HepG2 (cell line): ENCODE data around the gene CCL7. TPM values are rescaled to one million over a fixed set of nuclear protein-coding genes. Genes with fewer than 3 reads are reported as not detected.

Experiments
- ATAC-seq: fragments of 200-7000 bp; cut with Tn5 transposase; 3 replicates; pipeline ENCODE4 v1.9.1; 2020; ENCODE audit warnings: mild to moderate bottlenecking, moderate library complexity
- BruUV-seq: library from RNA; stranded (reverse); fragments of 400-500 nt; replicated peaks from 2 replicates; lab custom pipeline; 2021; lab: Mats Ljungman, UMichigan
- CTCF ChIA-PET: fragments of 300-600 bp; formaldehyde crosslinking; extraction: SDS; loops from one replicate; lab custom pipeline; 2021; ENCODE audit warnings: low total read pairs, inconsistent platforms, low intra/inter-chr PET ratio; lab: Yijun Ruan, JAX
- POLR2A ChIA-PET: fragments of 350-600 bp; sonication (Branson Sonifier 250); formaldehyde crosslinking; loops from one replicate; lab custom pipeline; 2020; ENCODE audit warnings: antibody characterized with exemption, inconsistent platforms; lab: Yijun Ruan, JAX
- DNase-seq: peaks from one replicate; pipeline ENCODE4 v3.0.0-alpha.2; 2015; ENCODE audit warnings: low spot score
- FAIRE-seq: peaks from 3 replicates; lab custom pipeline; 2011; peaks lifted over from hg19 to GRCh38; lab: Jason Lieb, UNC
- H2AFZ ChIP-seq: one replicate; pipeline ENCODE4 v1.6.1; 2011; ENCODE audit warnings: low read length, inconsistent platforms
- H3K27ac ChIP-seq: fragments of 300-600 bp; 3 replicates; pipeline ENCODE4 v1.8.0; 2011; ENCODE audit warnings: mixed run types, mild to moderate bottlenecking, mixed read lengths, low read length, inconsistent platforms; ENCODE audit not compliant: insufficient read depth; ENCODE audit errors: extremely low read length
- H3K27me3 ChIP-seq, 2 experiments: fragments of 200-600 bp in 1 of 2; 2 replicates in 1 of 2; 3 replicates in 1 of 2; pipeline versions ENCODE4 v1.6.0 to v1.8.0; 2011; ENCODE audit warnings: low read length in 2 of 2, mild to moderate bottlenecking in 2 of 2, moderate library complexity in 2 of 2, inconsistent platforms in 1 of 2; ENCODE audit not compliant: insufficient read depth in 2 of 2, control insufficient read depth in 1 of 2
- H3K36me3 ChIP-seq, 2 experiments: fragments of 200-600 bp in 1 of 2; replicated peaks in 1 of 2; 2 replicates in 1 of 2; 3 replicates in 1 of 2; pipeline versions ENCODE4 v1.5.1 to v1.8.0; 2011; ENCODE audit warnings: low read length in 2 of 2, inconsistent platforms in 1 of 2; ENCODE audit not compliant: insufficient read depth in 2 of 2, control insufficient read depth in 1 of 2
- H3K4me1 ChIP-seq: 2 replicates; pipeline ENCODE4 v1.5.1; 2012; ENCODE audit warnings: low read length, inconsistent platforms; ENCODE audit not compliant: insufficient read depth
- H3K4me2 ChIP-seq: 2 replicates; pipeline ENCODE4 v1.6.0; 2011; ENCODE audit warnings: low read depth, low read length, inconsistent platforms
- H3K4me3 ChIP-seq, 3 experiments: fragments of 200-600 bp in 1 of 3; sonication (generic), shearing (Covaris generic) in 1 of 3; replicated peaks in 1 of 3; 2 replicates each; pipeline ENCODE4 v1.5.1; 2011 to 2016; ENCODE audit warnings: low read length in 3 of 3, inconsistent platforms in 2 of 3, low read depth in 2 of 3, mild to moderate bottlenecking in 2 of 3, control low read depth in 1 of 3, mixed read lengths in 1 of 3; ENCODE audit not compliant: insufficient read depth in 1 of 3
- H3K79me2 ChIP-seq: one replicate; pipeline ENCODE4 v1.6.1; 2011; ENCODE audit warnings: low read length, inconsistent platforms; ENCODE audit not compliant: insufficient read depth
- H3K9ac ChIP-seq: 2 replicates; pipeline ENCODE4 v1.6.0; 2011; ENCODE audit warnings: mild to moderate bottlenecking, low read depth, low read length, inconsistent platforms; ENCODE audit not compliant: insufficient read depth
- H3K9me3 ChIP-seq: 2 replicates; pipeline ENCODE4 v1.5.1; 2012; ENCODE audit warnings: mild to moderate bottlenecking, low read length
- H4K20me1 ChIP-seq: 2 replicates; pipeline ENCODE4 v1.6.0; 2011; ENCODE audit warnings: inconsistent platforms, mild to moderate bottlenecking, low read length, moderate library complexity; ENCODE audit not compliant: insufficient read depth
- GMEB1 ChIP-seq: sonication (generic); formaldehyde crosslinking; IDR thresholded peaks from 2 replicates; pipeline ENCODE4 v1.5.1; 2020; ENCODE audit warnings: missing genetic modification reagents, mild to moderate bottlenecking, borderline replicate concordance
- IRX3 ChIP-seq: sonication (generic); formaldehyde crosslinking; IDR thresholded peaks from 2 replicates; pipeline ENCODE4 v1.8.1; 2023; ENCODE audit warnings: mild to moderate bottlenecking, low read depth, missing genetic modification reagents, borderline replicate concordance
- PCBP2 ChIP-seq: fragments of 200-400 bp; formaldehyde crosslinking; optimal IDR thresholded peaks from 2 replicates; pipeline ENCODE3; 2018; ENCODE audit warnings: low read length, low read depth; ENCODE audit not compliant: poor library complexity, severe bottlenecking
- ZNF354B ChIP-seq: sonication (generic); formaldehyde crosslinking; IDR thresholded peaks from 2 replicates; pipeline ENCODE4 v1.8.0; 2022; ENCODE audit warnings: mild to moderate bottlenecking, missing genetic modification reagents
- ZNF761 ChIP-seq: sonication (generic); formaldehyde crosslinking; conservative IDR thresholded peaks from 2 replicates; pipeline ENCODE4 v1.4.0; 2020; ENCODE audit warnings: mild to moderate bottlenecking, missing genetic modification reagents
- WGBS: methylation state at CpG from one replicate; pipeline ENCODE4 v1.1.6; 2017; ENCODE audit warnings: low lambda C conversion rate; 5-methylcytosine and 5-hydroxymethylcytosine counted together
- in situ Hi-C: cut with HindIII; loops from 2 replicates; pipeline ENCODE4 v1.10.0; 2017; ENCODE audit warnings: low pct_unique_long_range_greater_than_20kb; ENCODE audit not compliant: extremely low pct_ligation_motif_present
- intact Hi-C: fragments of 100-400 bp; cut with micrococcal nuclease; formaldehyde crosslinking; loops from one replicate; pipeline ENCODE4 v1.10.0; 2022; ENCODE audit not compliant: unreplicated experiment
- polyA plus RNA-seq, 8 experiments: library from polyadenylated mRNA; depleted of rRNA in 3 of 8; stranded (reverse) in 7 of 8; unstranded in 1 of 8; fragments of >200 nt; fragmentation: Illumina TruSeq in 4 of 8; extraction: Trizol in 4 of 8; gene quantifications; 2 replicates each; pipeline versions ENCODE4 v1.2.1 to v1.2.3, GENCODE V29; 2011 to 2016; ENCODE audit warnings: low read depth in 4 of 8, missing spikeins in 1 of 8, mixed read lengths in 1 of 8; ENCODE audit not compliant: insufficient read depth in 1 of 8
- total RNA-seq, 5 experiments: library from RNA; depleted of rRNA; stranded (reverse); fragments of >200 nt; fragmentation: Illumina TruSeq; extraction: Trizol; gene quantifications; 2 replicates each; pipeline ENCODE4 v1.2.3, GENCODE V29; 2016; ENCODE audit warnings: low read depth in 1 of 5

The CCL7 gene
- total and polyA plus RNA-seq, 2 of the 13 experiments (the other 11 are each of a cell fraction or from before 2014, with no cell fraction given) = not detected

- no peak for ATAC-seq
- in situ Hi-C loops = no loop called here
- 45% methylated on average over 7 of the region's 7 CpGs for WGBS
- no peak overlapping the region for H3K4me2 ChIP-seq
- no peak for TF ChIP-seq PCBP2
- no peak overlapping the region for H3K9ac ChIP-seq
- intact Hi-C loops = no loop called here
- no peaks in the 10 kb centered on the region for H3K4me1 ChIP-seq
- H3K27me3 ChIP-seq = no peaks in the 10 kb centered on the region
- no peak for FAIRE-seq
- no peak overlapping the region for H2AFZ ChIP-seq
- no peak overlapping the region for H3K4me3 ChIP-seq
- no peaks in the 10 kb centered on the region for H3K36me3 ChIP-seq
- H4K20me1 ChIP-seq = no peaks in the 10 kb centered on the region
- H3K9me3 ChIP-seq = no peaks in the 10 kb centered on the region
- no TSS peak for BruUV-seq
- ChIA-PET POLR2A (no interaction called here), CTCF (no interaction called here)
- DNase-seq = no peak
- H3K27ac ChIP-seq = no peak overlapping the region
- no peaks in the 10 kb centered on the region for H3K79me2 ChIP-seq
Observed at GRCh38 chr17:34311291-34311690, 41.3 kb downstream of the CCL7 start.

DNA sequence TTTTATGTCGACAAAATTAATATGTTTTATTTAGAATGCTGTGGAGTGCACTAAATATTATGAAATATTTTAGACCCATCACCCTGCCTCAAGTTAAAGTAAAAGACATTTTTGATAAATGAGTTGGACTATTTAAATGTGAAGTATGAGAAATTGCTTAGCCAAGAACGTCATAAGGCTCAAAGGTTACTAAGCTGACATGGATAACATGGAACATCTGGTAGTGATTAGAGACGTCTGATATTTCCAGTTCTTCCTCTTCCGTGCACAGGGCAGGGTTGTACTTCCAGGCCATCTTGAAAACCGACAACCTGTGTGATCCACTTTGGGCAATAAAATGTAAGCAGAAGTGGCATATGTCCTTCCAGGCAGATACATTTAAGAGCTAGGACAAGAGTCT, 42.1 kb downstream of the CCL7 start:
- Histone ChIP-seq H3K9ac (no peak overlapping the region), H2AFZ (no peak overlapping the region), H3K79me2 (no peaks in the 10 kb centered on the region), H3K4me1 (no peaks in the 10 kb centered on the region), H4K20me1 (no peaks in the 10 kb centered on the region), H3K4me2 (no peak overlapping the region), H3K27me3 (no peaks in the 10 kb centered on the region), H3K27ac (no peak overlapping the region), H3K9me3 (no peaks in the 10 kb centered on the region), H3K36me3 (no peaks in the 10 kb centered on the region), H3K4me3 (no peak overlapping the region)
- no peak for DNase-seq
- TF ChIP-seq GMEB1 (no peak), ZNF761 (no peak), IRX3 (CRISPR knock-in tag) (no peak), ZNF354B (no peak)
- FAIRE-seq = no peak
- ChIA-PET CTCF (no interaction called here), POLR2A (no interaction called here)
- intact Hi-C loops = no loop called here
- ATAC-seq = no peak
- BruUV-seq = no TSS peak
- 2% methylated on average over 5 of the region's 5 CpGs for WGBS
- in situ Hi-C loops = no loop called here
